ENCODE measurements around the gene GSTO1.

Gene GSTO1

DNA sequence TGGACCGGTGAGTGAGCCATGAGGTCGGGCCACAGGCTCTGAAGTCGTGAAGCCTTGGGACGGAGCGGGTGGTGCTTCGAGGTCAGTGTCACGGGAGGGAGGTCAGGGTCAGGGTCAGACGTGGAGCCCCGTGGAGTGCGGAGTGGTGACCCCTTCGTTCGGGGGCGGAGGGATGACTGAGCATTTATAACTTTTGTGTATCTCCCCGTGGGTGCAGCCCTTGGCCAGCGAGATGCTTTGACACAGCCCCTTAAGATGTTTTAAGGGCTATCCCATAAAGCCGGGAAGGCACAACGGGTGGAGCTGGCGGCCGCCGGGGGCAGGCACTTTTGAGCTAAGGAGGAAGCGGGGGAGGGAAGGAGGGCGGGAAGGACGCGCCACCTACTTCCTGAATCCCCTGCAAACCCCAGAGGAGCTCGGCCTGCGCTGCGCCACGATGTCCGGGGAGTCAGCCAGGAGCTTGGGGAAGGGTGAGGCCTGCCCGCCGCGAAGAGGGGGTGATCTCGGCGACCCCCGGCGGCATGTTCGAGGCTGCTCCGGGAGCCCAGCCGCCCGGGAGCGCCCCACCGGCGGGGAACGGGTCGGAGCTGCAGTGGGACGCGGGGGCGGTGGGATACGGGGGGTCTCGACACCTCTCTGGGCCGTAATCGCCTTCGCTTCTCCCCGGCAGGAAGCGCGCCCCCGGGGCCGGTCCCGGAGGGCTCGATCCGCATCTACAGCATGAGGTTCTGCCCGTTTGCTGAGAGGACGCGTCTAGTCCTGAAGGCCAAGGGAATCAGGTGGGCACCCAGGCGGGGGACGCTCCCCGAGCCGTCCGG lies at the start of gene GSTO1:
GSTO1 (plus strand) TSS at position 400 of the 818 bp plus-strand sequence; CDS start at position 437, 37 bp downstream.
- Histone ChIP-seq H3K4me1 (ENCODE audit: control insufficient read depth, insufficient read depth, low read length) (peaks cover 22% of the 10 kb centered on the region), H3K4me3 (ENCODE audit: low read depth, low read length) (peak within 1 kb of the TSS; percentile 72), H3K9ac (ENCODE audit: low read depth, low read length) (peak within 1 kb of the TSS; percentile 74), H3K9me3 (ENCODE audit: control insufficient read depth, insufficient read depth, low read length) (no peaks in the 10 kb centered on the region), H3K27me3 (ENCODE audit: control insufficient read depth, insufficient read depth, low read length) (peaks cover 4% of the 10 kb centered on the region), H3K36me3 (ENCODE audit: control insufficient read depth, insufficient read depth, low read length) (no peaks in the 10 kb centered on the region)

DNA sequence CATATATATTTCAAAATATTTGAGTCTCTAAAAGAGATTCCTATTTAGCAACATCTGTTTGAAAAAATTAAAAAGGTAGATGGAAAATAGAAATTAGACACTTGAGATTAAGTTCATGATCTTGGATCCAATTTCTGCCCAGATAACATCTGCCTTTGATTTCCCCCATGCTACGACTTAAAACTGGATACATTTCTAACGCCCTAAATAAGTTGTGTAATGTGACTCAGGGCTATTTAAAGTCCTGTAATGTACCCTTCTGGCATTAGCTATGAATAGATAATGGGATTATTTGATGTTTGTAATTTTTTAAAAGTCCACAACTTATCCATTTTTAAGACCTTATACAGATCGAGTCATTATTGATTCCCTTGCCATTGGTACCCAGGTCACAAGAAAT lies 46.0 kb upstream of the GSTO1 start:
- Histone ChIP-seq H3K36me3 (ENCODE audit: control insufficient read depth, insufficient read depth, low read length) (no peaks in the 10 kb centered on the region), H3K9ac (ENCODE audit: low read depth, low read length) (no peak overlapping the region), H3K9me3 (ENCODE audit: control insufficient read depth, insufficient read depth, low read length) (no peaks in the 10 kb centered on the region), H3K4me3 (ENCODE audit: low read depth, low read length) (no peak overlapping the region), H3K4me1 (ENCODE audit: control insufficient read depth, insufficient read depth, low read length) (no peaks in the 10 kb centered on the region), H3K27me3 (ENCODE audit: control insufficient read depth, insufficient read depth, low read length) (no peaks in the 10 kb centered on the region)

- H3K9ac ChIP-seq (ENCODE audit: low read depth, low read length): no peak overlapping the region
Measured at GRCh38 chr10:104209575-104210198, 45.0 kb upstream of the GSTO1 start.

GRCh38 chr10:104216631-104217030 lies 38.1 kb upstream of the GSTO1 start:
- Histone ChIP-seq H3K4me3 (ENCODE audit: low read depth, low read length) (no peak overlapping the region), H3K4me1 (ENCODE audit: control insufficient read depth, insufficient read depth, low read length) (no peaks in the 10 kb centered on the region), H3K27me3 (ENCODE audit: control insufficient read depth, insufficient read depth, low read length) (peaks cover 2% of the 10 kb centered on the region), H3K9me3 (ENCODE audit: control insufficient read depth, insufficient read depth, low read length) (no peaks in the 10 kb centered on the region), H3K36me3 (ENCODE audit: control insufficient read depth, insufficient read depth, low read length) (no peaks in the 10 kb centered on the region), H3K9ac (ENCODE audit: low read depth, low read length) (no peak overlapping the region)

More at GRCh38 chr10:104209575-104210198, 45.0 kb upstream of the GSTO1 start:
- Histone ChIP-seq H3K9me3 (ENCODE audit: control insufficient read depth, insufficient read depth, low read length) (no peaks in the 10 kb centered on the region), H3K27me3 (ENCODE audit: control insufficient read depth, insufficient read depth, low read length) (no peaks in the 10 kb centered on the region), H3K4me1 (ENCODE audit: control insufficient read depth, insufficient read depth, low read length) (no peaks in the 10 kb centered on the region), H3K4me3 (ENCODE audit: low read depth, low read length) (no peak overlapping the region), H3K36me3 (ENCODE audit: control insufficient read depth, insufficient read depth, low read length) (no peaks in the 10 kb centered on the region)

GRCh38 chr10:104218751-104219150 lies 35.9 kb upstream of the GSTO1 start:
- Histone ChIP-seq H3K36me3 (ENCODE audit: control insufficient read depth, insufficient read depth, low read length) (no peaks in the 10 kb centered on the region), H3K9ac (ENCODE audit: low read depth, low read length) (no peak overlapping the region), H3K27me3 (ENCODE audit: control insufficient read depth, insufficient read depth, low read length) (peaks cover 2% of the 10 kb centered on the region), H3K4me1 (ENCODE audit: control insufficient read depth, insufficient read depth, low read length) (no peaks in the 10 kb centered on the region), H3K4me3 (ENCODE audit: low read depth, low read length) (no peak overlapping the region), H3K9me3 (ENCODE audit: control insufficient read depth, insufficient read depth, low read length) (no peaks in the 10 kb centered on the region)

DNA sequence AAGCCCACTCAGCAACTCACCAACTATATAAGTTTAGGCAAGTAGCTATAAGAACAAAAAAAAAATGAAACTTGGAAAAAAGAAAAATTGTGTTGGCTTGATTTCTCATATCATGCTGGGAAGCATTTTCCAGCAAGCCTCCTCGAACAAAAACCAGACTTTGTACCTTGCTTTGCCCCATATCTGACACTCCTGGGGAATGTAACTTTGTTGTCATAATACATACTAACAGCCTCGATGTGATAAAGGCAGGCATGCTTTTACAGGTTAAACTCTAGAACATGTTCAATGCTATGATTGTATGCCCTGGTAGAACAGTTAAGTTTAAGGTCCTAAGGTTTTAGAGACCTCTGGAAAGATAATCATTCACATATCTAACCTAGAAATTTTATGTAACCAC lies 34.2 kb upstream of the GSTO1 start:
- Histone ChIP-seq H3K27me3 (ENCODE audit: control insufficient read depth, insufficient read depth, low read length) (no peaks in the 10 kb centered on the region), H3K9me3 (ENCODE audit: control insufficient read depth, insufficient read depth, low read length) (no peaks in the 10 kb centered on the region), H3K9ac (ENCODE audit: low read depth, low read length) (no peak overlapping the region), H3K4me3 (ENCODE audit: low read depth, low read length) (no peak overlapping the region), H3K36me3 (ENCODE audit: control insufficient read depth, insufficient read depth, low read length) (no peaks in the 10 kb centered on the region), H3K4me1 (ENCODE audit: control insufficient read depth, insufficient read depth, low read length) (no peaks in the 10 kb centered on the region)

DNA sequence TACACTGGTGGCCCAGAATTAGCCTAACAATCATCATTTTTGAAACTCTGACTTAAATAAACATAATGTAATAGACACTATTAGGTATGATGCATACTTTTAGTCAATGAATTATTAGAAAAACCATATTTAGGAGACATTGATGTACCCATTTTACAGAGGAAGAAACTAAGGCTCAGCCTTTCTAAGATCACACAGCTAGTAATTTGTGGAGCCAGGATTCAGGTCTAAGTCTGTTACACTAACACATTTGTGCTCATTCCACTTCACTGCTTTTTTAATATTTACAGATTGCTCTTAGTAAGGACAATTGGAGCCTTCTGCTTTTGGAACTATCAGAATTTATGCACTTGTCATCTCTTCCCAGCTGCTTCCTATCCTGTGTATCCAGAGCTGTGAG lies 31.4 kb upstream of the GSTO1 start:
- Histone ChIP-seq H3K36me3 (ENCODE audit: control insufficient read depth, insufficient read depth, low read length) (no peaks in the 10 kb centered on the region), H3K4me3 (ENCODE audit: low read depth, low read length) (no peak overlapping the region), H3K9ac (ENCODE audit: low read depth, low read length) (no peak overlapping the region), H3K9me3 (ENCODE audit: control insufficient read depth, insufficient read depth, low read length) (no peaks in the 10 kb centered on the region), H3K27me3 (ENCODE audit: control insufficient read depth, insufficient read depth, low read length) (no peaks in the 10 kb centered on the region), H3K4me1 (ENCODE audit: control insufficient read depth, insufficient read depth, low read length) (no peaks in the 10 kb centered on the region)

GRCh38 chr10:104230490-104230889 lies 24.2 kb upstream of the GSTO1 start:
- Histone ChIP-seq H3K9ac (ENCODE audit: low read depth, low read length) (no peak overlapping the region), H3K9me3 (ENCODE audit: control insufficient read depth, insufficient read depth, low read length) (no peaks in the 10 kb centered on the region), H3K27me3 (ENCODE audit: control insufficient read depth, insufficient read depth, low read length) (peaks cover 3% of the 10 kb centered on the region), H3K4me1 (ENCODE audit: control insufficient read depth, insufficient read depth, low read length) (no peaks in the 10 kb centered on the region), H3K36me3 (ENCODE audit: control insufficient read depth, insufficient read depth, low read length) (no peaks in the 10 kb centered on the region), H3K4me3 (ENCODE audit: low read depth, low read length) (no peak overlapping the region)

GRCh38 chr10:104231784-104232612 lies 22.7 kb upstream of the GSTO1 start, which contains the start of gene CFAP43:
CFAP43 (minus strand) TSS chr10:104232364; CDS start chr10:104232246, 118 bp downstream.
- no peaks in the 10 kb centered on the region for H3K9me3 ChIP-seq (ENCODE audit: control insufficient read depth, insufficient read depth, low read length)
- peak within 1 kb of the TSS; percentile 32 for H3K9ac ChIP-seq (ENCODE audit: low read depth, low read length)
- H3K27me3 ChIP-seq (ENCODE audit: control insufficient read depth, insufficient read depth, low read length): peaks cover 3% of the 10 kb centered on the region
- no peaks in the 10 kb centered on the region for H3K4me1 ChIP-seq (ENCODE audit: control insufficient read depth, insufficient read depth, low read length)
- no peaks in the 10 kb centered on the region for H3K36me3 ChIP-seq (ENCODE audit: control insufficient read depth, insufficient read depth, low read length)
- peak within 1 kb of the TSS; percentile 91 for H3K4me3 ChIP-seq (ENCODE audit: low read depth, low read length)

GRCh38 chr10:104232613-104233102 lies 22.0 kb upstream of the GSTO1 start:
- H3K9me3 ChIP-seq (ENCODE audit: control insufficient read depth, insufficient read depth, low read length): no peaks in the 10 kb centered on the region
- H3K27me3 ChIP-seq (ENCODE audit: control insufficient read depth, insufficient read depth, low read length): peaks cover 3% of the 10 kb centered on the region
- H3K4me1 ChIP-seq (ENCODE audit: control insufficient read depth, insufficient read depth, low read length): no peaks in the 10 kb centered on the region
- H3K9ac ChIP-seq (ENCODE audit: low read depth, low read length): no peak overlapping the region
- H3K36me3 ChIP-seq (ENCODE audit: control insufficient read depth, insufficient read depth, low read length): no peaks in the 10 kb centered on the region
- peak overlapping the region; percentile 91 for H3K4me3 ChIP-seq (ENCODE audit: low read depth, low read length)

- no peaks in the 10 kb centered on the region for H3K4me1 ChIP-seq (ENCODE audit: control insufficient read depth, insufficient read depth, low read length)
- no peaks in the 10 kb centered on the region for H3K9me3 ChIP-seq (ENCODE audit: control insufficient read depth, insufficient read depth, low read length)
Measured at GRCh38 chr10:104233817-104234216, 20.9 kb upstream of the GSTO1 start.

More at GRCh38 chr10:104233817-104234216, 20.9 kb upstream of the GSTO1 start:
- no peak overlapping the region for H3K9ac ChIP-seq (ENCODE audit: low read depth, low read length)
- H3K4me3 ChIP-seq (ENCODE audit: low read depth, low read length): no peak overlapping the region
- no peaks in the 10 kb centered on the region for H3K36me3 ChIP-seq (ENCODE audit: control insufficient read depth, insufficient read depth, low read length)
- peaks cover 3% of the 10 kb centered on the region for H3K27me3 ChIP-seq (ENCODE audit: control insufficient read depth, insufficient read depth, low read length)
